GM21723 (cell line): ENCODE measurements around the gene PDK4.

Experiments
- ATAC-seq: cut with Tn5 transposase; IDR thresholded peaks from one replicate; pipeline ENCODE4 v1.9.1; 2021; ENCODE audit warnings: mild to moderate bottlenecking, moderate library complexity; ENCODE audit not compliant: unreplicated experiment

Gene PDK4

GRCh38 chr7:95535662-95536061 lies 60.7 kb downstream of the PDK4 start:
- ATAC-seq: no peak

- no peak for ATAC-seq
Observed at GRCh38 chr7:95534796-95535195, 61.5 kb downstream of the PDK4 start.
